Activated naive CD8-positive, alpha-beta T cell (primary cell): ENCODE results near the gene CHD2.
"Not testable (repeated sequence)": the region's sequence is repeated elsewhere in the genome, so short reads cannot be mapped to it uniquely, and the experiment has no call there.

ENCODE experiments used
- H3K27ac Mint-ChIP-seq: one replicate; pipeline ENCODE4 v1.8.0; 2021; ENCODE audit warnings: mixed read lengths
- H3K27me3 Mint-ChIP-seq: one replicate; pipeline ENCODE4 v1.8.0; 2021; ENCODE audit warnings: mixed read lengths
- H3K36me3 Mint-ChIP-seq: one replicate; pipeline ENCODE4 v1.8.0; 2021; ENCODE audit warnings: mixed read lengths
- H3K4me1 Mint-ChIP-seq: one replicate; pipeline ENCODE4 v1.8.0; 2021; ENCODE audit warnings: low read depth, mixed read lengths
- H3K4me3 Mint-ChIP-seq: one replicate; pipeline ENCODE4 v1.8.0; 2021; ENCODE audit warnings: mild to moderate bottlenecking, mixed read lengths
- H3K9me3 Mint-ChIP-seq: one replicate; pipeline ENCODE4 v1.8.0; 2021; ENCODE audit warnings: low read depth, mixed read lengths

Gene CHD2

DNA sequence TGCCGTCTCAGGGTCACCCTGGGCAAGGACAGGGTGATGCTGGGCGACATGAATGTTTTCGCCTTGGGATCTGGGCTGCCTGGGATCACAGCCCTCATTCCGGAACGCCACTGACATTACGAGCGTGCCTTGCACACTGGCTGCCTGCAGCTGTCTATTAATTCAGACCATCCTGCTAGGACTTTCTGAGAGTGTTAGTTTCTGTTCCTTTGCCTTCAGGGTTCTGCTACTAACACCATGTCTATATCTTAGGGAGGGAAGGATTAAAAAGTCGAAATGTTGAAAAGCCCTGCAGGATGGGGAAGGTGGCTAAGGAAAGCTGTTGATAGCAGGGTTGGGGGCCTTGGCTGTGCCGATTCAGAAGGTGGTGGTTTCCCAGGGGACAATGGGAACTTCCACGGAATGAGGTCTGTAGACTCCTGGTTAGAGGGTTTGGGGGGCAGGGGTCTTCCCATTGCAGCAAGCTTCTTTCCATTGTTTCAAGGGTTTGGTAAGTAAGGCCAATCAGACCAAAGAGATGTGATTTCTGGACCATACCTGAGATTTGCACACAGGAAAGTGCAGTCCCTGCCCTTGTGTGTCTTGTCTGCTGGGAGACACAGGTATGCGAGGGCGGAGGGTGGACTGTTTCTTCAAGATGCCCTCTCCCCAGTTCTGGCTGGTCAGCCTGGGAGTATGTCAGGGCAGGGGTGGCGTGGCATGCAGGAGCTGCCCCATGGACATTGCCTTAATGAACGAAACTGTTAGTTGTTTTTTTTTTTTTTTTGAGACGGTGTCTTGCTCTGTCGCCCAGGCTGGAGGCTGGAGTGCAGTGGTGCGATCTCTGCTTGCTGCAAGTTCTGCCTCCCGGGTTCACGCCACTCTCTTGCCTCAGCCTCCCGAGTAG lies 137.9 kb downstream of the CHD2 start:
- Mint-ChIP-seq H3K27me3 (peaks cover 3% of the 10 kb centered on the region), H3K4me3 (no peak overlapping the region), H3K27ac (no peak overlapping the region), H3K4me1 (peaks cover 13% of the 10 kb centered on the region), H3K9me3 (no peaks in the 10 kb centered on the region), H3K36me3 (no peaks in the 10 kb centered on the region)

DNA sequence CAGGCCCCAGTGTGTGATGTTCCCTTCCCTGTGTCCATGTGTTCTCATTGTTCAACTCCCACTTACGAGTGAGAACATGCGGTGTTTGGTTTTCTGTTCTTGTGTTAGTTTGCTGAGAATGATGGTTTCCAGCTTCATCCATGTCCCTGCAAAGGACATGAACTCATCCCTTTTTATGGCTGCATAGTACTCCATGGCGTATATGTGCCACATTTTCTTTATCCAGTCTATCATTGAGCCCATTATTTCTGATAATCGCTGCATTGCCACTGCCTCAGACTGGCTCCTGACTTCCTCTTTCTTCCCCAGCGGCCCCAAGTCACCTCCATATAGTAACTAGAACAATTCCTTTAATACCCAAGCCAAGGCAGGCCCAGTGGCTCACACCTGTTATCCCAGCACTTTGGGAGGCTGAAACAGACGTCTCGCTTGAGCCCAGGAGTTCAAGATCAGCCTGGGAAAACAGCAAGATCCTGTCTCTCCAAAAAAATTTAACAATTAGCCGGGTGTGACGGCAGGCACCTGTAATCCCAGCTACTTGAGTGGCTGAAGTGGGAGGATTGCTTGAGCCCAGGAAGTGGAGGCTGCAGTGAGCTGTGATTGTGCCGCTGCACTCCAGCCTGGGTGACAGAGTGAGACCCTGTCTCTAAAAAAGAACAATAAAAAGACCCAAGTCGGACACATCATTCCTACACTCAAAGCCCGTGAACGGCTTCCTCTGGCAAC lies 139.6 kb downstream of the CHD2 start:
- H3K27ac Mint-ChIP-seq, H3K9me3 Mint-ChIP-seq, H3K27me3 Mint-ChIP-seq, H3K36me3 Mint-ChIP-seq, H3K4me3 Mint-ChIP-seq: not testable (repeated sequence)
- peaks cover 13% of the 10 kb centered on the region for H3K4me1 Mint-ChIP-seq

DNA sequence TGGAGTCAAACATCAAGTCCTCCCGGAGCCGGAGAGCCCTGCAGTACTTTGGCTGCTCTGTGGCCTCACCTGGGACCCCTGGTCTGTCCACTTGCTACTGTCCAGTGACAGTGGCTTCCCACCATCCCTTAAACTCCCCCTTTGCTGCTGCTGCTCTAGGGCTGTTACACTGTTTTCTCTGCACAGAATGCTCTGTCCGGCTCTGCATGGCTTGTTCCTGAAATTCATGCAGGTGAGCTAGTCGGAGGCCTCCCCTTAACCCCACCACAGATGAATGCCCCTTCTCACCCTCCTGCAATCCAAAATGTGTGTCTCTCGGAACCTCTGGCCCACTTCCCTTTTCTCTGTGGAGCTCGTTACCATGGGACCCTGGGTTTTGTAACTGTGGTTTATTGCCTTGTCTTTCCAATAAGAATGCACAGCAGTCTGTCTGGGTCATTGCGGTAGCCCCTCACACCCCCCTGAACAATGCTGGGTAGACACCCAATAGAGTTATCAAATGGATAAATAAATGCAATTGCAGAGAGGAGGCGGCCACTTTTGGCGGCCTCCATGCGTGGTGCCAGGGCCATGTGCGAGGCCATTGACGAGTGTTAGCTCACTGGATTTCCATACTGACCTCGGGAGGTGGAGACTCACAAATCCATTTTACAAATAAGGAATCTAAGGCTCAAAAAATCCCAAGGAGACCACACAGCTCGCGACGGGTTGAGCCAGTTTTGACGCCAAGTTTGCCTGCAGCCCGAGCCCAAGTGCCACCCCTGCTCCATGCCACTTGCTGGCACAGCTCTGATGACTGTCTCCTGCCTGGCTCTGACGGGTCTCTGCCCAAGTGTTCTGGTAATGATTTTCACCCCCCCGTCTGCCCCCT lies 140.4 kb downstream of the CHD2 start:
- H3K27ac Mint-ChIP-seq = no peak overlapping the region
- no peaks in the 10 kb centered on the region for H3K36me3 Mint-ChIP-seq
- no peaks in the 10 kb centered on the region for H3K9me3 Mint-ChIP-seq
- H3K27me3 Mint-ChIP-seq = peaks cover 3% of the 10 kb centered on the region
- H3K4me1 Mint-ChIP-seq = peaks cover 8% of the 10 kb centered on the region
- no peak overlapping the region for H3K4me3 Mint-ChIP-seq

DNA sequence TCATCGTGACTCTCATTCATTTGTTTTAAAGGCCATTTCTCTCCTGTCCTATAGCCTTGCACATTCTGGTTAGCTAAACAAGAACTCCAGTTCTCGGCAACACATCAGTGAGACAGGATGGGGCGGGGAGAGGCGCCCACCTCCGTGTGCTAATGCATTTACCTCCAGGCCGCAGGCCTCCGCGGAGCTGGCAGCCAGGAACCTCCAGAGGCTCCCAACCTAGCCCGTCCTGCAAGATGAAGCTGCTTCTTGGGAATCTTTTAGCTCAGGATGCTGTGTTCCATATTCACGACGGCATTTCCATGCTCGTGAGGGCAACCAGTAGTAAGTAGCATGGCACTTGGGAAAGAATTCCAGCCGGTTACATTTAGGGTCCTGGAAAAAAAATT lies 141.0 kb downstream of the CHD2 start:
- peaks cover 3% of the 10 kb centered on the region for H3K9me3 Mint-ChIP-seq
- H3K27ac Mint-ChIP-seq = no peak overlapping the region
- H3K4me1 Mint-ChIP-seq = peaks cover 3% of the 10 kb centered on the region
- no peak overlapping the region for H3K4me3 Mint-ChIP-seq
- peaks cover 2% of the 10 kb centered on the region for H3K36me3 Mint-ChIP-seq
- peaks cover 1% of the 10 kb centered on the region for H3K27me3 Mint-ChIP-seq

DNA sequence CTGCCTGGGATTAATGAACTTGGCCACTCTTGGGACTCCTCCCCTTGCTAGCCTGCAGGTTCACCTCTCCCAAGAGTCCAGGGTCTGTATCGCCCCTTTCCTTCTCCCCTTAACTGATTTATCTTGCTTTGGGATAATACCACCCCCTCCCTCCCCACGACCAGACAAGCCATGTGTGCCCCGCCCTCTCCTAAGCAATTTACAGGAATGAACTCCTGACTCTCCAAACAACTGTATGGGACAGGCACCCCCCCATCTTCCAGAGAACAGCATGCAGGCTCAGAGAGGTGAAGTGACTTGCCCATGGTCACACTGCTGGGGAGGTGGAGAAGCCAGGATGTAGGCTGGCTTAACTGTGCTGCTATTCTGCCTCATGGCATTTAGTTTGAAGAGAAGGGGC lies 142.1 kb downstream of the CHD2 start:
- H3K9me3 Mint-ChIP-seq = peaks cover 7% of the 10 kb centered on the region
- peaks cover 3% of the 10 kb centered on the region for H3K4me1 Mint-ChIP-seq
- no peak overlapping the region for H3K27ac Mint-ChIP-seq
- peaks cover 2% of the 10 kb centered on the region for H3K36me3 Mint-ChIP-seq
- H3K27me3 Mint-ChIP-seq = peaks cover 1% of the 10 kb centered on the region
- no peak overlapping the region for H3K4me3 Mint-ChIP-seq

DNA sequence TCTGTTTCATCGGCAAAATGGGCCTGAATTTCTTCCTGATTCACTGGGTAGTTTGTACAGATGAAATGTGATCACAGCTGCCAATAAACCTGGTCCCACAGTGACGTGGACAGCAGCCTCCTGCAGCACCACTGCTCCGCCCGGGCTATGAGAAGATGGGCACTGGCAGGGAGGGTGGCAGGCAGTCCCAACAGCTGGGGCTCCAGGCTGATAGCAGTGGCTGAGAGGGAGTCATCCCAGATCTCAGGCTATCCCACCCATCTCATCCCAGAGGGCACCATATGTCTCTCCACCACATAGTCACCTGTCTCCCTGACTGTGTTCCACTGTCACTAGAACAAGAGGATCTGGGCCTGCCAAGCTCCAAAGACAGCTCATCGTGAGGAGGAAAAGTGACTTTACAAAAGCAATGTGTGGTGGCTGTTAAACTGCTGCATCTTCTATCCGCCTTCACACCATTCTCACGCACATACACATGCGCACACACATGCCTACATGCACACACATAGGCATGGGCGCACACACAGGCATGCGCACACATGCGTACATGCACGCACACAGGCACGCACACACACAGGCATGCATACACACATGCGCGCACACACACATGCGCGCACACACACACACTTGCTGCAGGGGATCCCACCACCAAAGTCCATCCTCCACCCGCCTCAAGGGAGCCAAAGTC lies 142.7 kb downstream of the CHD2 start:
- H3K4me1 Mint-ChIP-seq = peaks cover 8% of the 10 kb centered on the region
- peaks cover 7% of the 10 kb centered on the region for H3K9me3 Mint-ChIP-seq
- no peak overlapping the region for H3K27ac Mint-ChIP-seq
- H3K4me3 Mint-ChIP-seq = no peak overlapping the region
- peaks cover 2% of the 10 kb centered on the region for H3K36me3 Mint-ChIP-seq
- H3K27me3 Mint-ChIP-seq = peaks cover 1% of the 10 kb centered on the region

DNA sequence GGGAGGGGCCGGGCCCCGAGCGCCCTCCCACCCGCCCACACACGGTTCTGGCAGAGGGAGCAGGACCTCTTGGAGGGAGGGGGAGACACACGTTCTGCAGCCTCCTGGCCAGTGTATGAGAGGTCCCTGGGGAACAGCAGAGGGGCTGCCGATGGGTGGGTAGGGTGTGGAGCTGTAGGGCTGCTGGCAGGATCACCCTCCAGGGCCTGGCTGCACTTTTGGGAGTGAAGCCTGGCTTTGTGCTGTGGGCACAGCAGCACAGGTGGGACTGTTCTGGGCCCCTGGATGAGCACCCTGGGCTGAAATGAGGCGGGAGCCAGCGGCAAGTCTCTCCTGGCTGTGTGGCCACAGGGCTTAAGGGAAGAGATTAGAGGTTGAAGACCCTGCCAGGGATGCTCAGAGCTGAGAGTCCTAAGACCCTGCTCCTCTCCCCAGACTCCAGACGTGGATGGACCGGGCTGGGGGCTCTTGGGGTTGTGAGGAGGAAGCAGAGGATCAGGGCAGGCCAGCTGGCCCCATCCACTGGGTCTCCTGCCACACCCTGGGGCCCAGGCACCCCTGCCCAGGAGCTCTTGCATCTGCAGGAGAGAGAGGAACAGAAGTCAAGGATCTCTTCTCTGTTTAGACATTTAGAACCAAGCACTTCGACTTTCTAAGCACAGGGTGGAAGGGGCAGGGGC lies 143.6 kb downstream of the CHD2 start:
- H3K9me3 Mint-ChIP-seq = peaks cover 7% of the 10 kb centered on the region
- no peak overlapping the region for H3K4me3 Mint-ChIP-seq
- no peak overlapping the region for H3K27ac Mint-ChIP-seq
- H3K4me1 Mint-ChIP-seq = peaks cover 12% of the 10 kb centered on the region
- H3K36me3 Mint-ChIP-seq = peaks cover 2% of the 10 kb centered on the region
- H3K27me3 Mint-ChIP-seq = peaks cover 1% of the 10 kb centered on the region

DNA sequence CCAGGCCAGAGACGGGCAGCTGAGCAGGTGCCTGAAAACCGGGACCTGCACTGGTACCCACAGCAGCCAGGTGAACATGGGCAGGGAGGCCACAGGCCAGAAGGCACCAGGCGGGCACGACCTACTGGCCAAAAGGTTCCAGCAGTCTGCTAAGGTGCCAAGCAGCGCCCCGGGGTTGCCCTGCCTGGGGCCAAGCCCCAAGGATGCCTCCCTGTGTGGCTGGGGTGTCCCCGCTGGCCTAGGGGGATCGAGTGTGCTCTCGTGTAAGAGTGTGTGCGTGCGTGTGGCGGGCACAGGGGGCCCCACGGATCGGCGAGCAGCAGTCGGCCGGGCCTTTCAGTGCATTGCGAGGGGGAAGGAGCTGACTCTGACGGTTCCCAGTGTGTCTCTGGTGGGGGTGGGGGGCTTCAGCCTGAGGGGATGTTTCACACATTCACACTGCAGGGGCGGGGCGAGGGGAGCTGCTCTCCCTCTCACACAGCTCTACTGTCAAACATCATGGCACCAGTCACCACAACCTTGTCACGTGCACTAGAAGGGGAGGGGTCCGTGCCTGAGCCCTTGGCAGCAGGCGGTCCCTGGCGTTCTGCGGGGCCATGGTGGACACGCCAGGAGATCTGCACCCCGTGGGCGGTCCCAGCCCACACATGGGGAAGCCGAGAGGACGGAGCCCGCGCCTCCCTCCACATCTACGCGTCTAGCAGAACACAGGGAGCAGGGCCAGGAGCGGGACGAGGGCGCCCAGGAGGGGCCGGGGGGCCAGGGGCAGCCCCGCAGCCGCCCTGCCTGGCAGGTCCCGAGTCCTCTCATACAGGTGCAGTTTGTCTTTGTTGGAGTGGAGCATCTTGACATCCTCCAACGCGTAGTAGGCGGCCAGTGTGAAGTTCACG lies 144.4 kb downstream of the CHD2 start:
- no peak overlapping the region for H3K4me3 Mint-ChIP-seq
- peaks cover 7% of the 10 kb centered on the region for H3K9me3 Mint-ChIP-seq
- peaks cover 1% of the 10 kb centered on the region for H3K27me3 Mint-ChIP-seq
- peaks cover 2% of the 10 kb centered on the region for H3K36me3 Mint-ChIP-seq
- no peak overlapping the region for H3K27ac Mint-ChIP-seq
- peaks cover 19% of the 10 kb centered on the region for H3K4me1 Mint-ChIP-seq

DNA sequence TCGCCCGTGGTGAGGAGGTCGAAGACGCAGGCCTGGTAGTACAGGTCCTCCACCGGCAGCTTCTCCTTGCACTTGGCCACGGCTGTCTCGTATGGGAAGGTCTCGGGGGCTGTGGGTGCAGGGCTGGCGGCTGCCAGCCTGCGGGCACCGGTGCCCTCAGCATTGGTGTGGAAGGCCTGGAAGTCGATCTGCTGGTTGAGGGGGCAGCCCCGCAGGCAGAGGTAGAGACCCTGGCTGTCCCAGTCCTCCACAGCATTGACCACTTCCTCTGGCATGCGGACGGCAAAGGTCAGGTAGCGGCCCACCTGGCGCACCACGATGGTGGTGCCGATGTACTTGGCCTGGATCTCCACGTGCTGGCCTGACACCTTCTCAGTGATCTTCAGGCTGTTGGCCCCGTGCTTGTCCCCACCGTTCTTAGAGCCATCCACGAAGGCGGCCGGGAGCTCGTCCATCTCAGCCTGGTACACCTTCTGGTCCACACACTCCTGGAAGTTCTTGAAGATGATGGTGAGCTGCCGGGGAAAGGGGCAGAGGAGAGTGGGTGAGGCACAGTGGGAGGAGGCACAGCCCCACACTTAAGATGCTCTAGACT lies 145.2 kb downstream of the CHD2 start:
- Mint-ChIP-seq H3K27me3 (peaks cover 1% of the 10 kb centered on the region), H3K9me3 (peaks cover 7% of the 10 kb centered on the region), H3K4me1 (peaks cover 19% of the 10 kb centered on the region), H3K4me3 (no peak overlapping the region), H3K36me3 (peaks cover 2% of the 10 kb centered on the region), H3K27ac (no peak overlapping the region)

DNA sequence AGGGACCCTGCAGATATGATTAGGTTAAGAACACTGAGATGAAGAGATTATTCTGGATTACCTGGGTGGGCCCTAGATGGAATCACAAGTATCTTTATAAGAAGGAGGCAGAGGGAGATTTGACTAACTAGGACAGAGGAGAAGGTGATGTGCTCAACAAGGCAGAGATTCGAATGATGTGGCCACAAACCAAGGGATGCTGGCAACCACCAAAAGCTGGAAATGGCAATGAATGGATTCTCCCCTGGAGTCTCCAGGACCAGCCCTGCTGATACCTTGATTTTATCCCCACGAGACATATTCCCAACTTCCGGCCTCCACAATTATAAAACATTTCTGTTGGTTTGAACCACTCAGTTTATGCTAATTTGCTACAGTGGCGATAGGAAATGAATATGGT lies 146.0 kb downstream of the CHD2 start:
- H3K27me3 Mint-ChIP-seq = peaks cover 1% of the 10 kb centered on the region
- peaks cover 7% of the 10 kb centered on the region for H3K9me3 Mint-ChIP-seq
- H3K4me1 Mint-ChIP-seq = peaks cover 19% of the 10 kb centered on the region
- peaks cover 2% of the 10 kb centered on the region for H3K36me3 Mint-ChIP-seq
- H3K4me3 Mint-ChIP-seq = no peak overlapping the region
- no peak overlapping the region for H3K27ac Mint-ChIP-seq

DNA sequence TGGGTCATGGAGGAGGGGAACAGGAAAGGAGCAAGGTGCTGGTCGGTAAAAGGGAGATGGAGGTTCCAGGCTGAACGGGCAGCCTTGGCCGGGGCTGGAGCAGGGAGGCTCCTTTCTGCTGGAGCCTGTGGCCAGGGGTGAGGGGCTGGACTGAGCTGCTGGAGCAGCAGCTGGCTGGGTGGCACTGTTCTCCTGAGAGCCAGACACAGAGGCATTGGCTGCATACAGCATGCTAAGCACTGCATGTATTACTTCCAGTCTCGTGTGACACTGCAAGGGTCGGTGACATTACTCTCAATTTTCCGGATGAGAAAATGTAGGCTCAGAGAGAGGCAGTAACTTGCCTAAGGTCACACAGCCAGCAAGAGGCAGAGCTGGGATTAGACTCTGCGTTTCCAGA lies 146.6 kb downstream of the CHD2 start:
- Mint-ChIP-seq H3K4me3 (no peak overlapping the region), H3K9me3 (peaks cover 7% of the 10 kb centered on the region), H3K36me3 (peaks cover 2% of the 10 kb centered on the region), H3K27me3 (peaks cover 1% of the 10 kb centered on the region), H3K4me1 (peaks cover 19% of the 10 kb centered on the region), H3K27ac (no peak overlapping the region)

DNA sequence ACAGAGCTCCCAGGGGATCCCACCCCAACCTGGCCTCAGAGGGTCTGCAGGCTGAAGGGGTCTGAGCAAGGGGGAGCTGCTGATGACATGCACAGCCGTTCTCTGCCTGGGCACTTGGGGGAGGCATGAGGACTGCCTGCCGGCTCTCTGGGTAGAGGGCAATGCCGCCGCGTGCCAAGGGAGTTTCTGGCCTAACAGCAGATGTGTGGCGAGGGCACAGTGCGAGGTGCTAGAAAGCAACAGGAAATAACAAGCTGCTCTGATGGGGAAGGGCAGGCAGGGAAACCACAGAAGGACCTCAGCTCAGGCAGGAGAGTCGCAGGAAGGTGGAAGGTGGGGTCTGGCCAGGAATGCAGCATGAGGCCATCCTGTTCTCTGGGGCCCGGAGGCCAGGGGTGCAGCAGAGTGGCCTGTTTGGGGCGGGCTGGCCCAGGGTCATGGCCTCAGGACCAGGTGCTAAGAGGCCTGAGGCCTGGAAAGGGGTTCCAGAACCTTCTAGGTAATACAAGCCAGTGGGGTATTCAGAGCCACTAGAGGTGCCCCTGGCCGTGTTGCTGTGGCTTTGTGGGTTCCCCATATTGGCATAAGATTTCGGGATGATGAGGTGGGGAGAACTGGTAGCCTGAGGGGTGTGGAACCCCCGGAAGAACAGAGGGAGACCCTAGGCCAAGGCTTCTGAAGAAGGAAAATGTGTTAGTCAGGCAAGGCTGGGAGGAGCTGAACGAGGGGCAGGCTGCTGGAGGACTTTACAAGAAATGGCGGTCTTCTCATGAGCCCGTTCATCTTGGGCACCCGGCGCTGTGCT lies 147.7 kb downstream of the CHD2 start:
- Mint-ChIP-seq H3K4me3 (peak overlapping the region; percentile 30), H3K4me1 (peaks cover 19% of the 10 kb centered on the region), H3K27ac (peak overlapping the region; percentile 8), H3K36me3 (peaks cover 2% of the 10 kb centered on the region), H3K9me3 (peaks cover 7% of the 10 kb centered on the region), H3K27me3 (peaks cover 1% of the 10 kb centered on the region)
